ENCODE results near the gene GREM2.

The GREM2 gene

GRCh38 chr1:240499012-240499411 is 112.9 kb downstream of the GREM2 start:
- no peak for DNase-seq (ENCODE audit: low spot score)

- DNase-seq (ENCODE audit: low spot score), result no peak
Observed at GRCh38 chr1:240498335-240498734, 113.6 kb downstream of the GREM2 start.

- DNase-seq (ENCODE audit: low spot score), result no peak
Observed at GRCh38 chr1:240497908-240498307, 114.0 kb downstream of the GREM2 start.

GRCh38 chr1:240496941-240497340 is 115.0 kb downstream of the GREM2 start:
- no peak for DNase-seq (ENCODE audit: low spot score)

GRCh38 chr1:240496356-240496755 is 115.6 kb downstream of the GREM2 start:
- DNase-seq (ENCODE audit: low spot score), result no peak

- DNase-seq (ENCODE audit: low spot score), result no peak
Observed at GRCh38 chr1:240495601-240496000, 116.4 kb downstream of the GREM2 start.

- no peak for DNase-seq (ENCODE audit: low spot score)
Observed at GRCh38 chr1:240492832-240493440, 119.0 kb downstream of the GREM2 start.

GRCh38 chr1:240491796-240492195 is 120.2 kb downstream of the GREM2 start:
- no peak for DNase-seq (ENCODE audit: low spot score)

- no peak for DNase-seq (ENCODE audit: low spot score)
Observed at GRCh38 chr1:240491156-240491555, 120.8 kb downstream of the GREM2 start.

- DNase-seq (ENCODE audit: low spot score), result no peak
Observed at GRCh38 chr1:240487493-240487892, 124.5 kb downstream of the GREM2 start.

- no peak for DNase-seq (ENCODE audit: low spot score)
Observed at GRCh38 chr1:240486611-240487010, 125.3 kb downstream of the GREM2 start.

- no peak for DNase-seq (ENCODE audit: low spot score)
Observed at GRCh38 chr1:240484804-240485443, 127.0 kb downstream of the GREM2 start.

- no peak for DNase-seq (ENCODE audit: low spot score)
Observed at GRCh38 chr1:240478536-240478935, 133.4 kb downstream of the GREM2 start.

GRCh38 chr1:240475832-240476231 is 136.1 kb downstream of the GREM2 start:
- no peak for DNase-seq (ENCODE audit: low spot score)

- DNase-seq (ENCODE audit: low spot score), result no peak
Observed at GRCh38 chr1:240474133-240474614, 137.8 kb downstream of the GREM2 start.

GRCh38 chr1:240468656-240469055 is 143.3 kb downstream of the GREM2 start:
- DNase-seq (ENCODE audit: low spot score), result no peak

- DNase-seq (ENCODE audit: low spot score), result no peak
Observed at GRCh38 chr1:240467895-240468294, 144.1 kb downstream of the GREM2 start.

- no peak for DNase-seq (ENCODE audit: low spot score)
Observed at GRCh38 chr1:240466509-240466908, 145.4 kb downstream of the GREM2 start.

- no peak for DNase-seq (ENCODE audit: low spot score)
Observed at GRCh38 chr1:240465531-240465940, 146.4 kb downstream of the GREM2 start.

- no peak for DNase-seq (ENCODE audit: low spot score)
Observed at GRCh38 chr1:240464099-240464498, 147.9 kb downstream of the GREM2 start.

GRCh38 chr1:240462766-240463395 is 149.1 kb downstream of the GREM2 start:
- no peak for DNase-seq (ENCODE audit: low spot score)

- DNase-seq (ENCODE audit: low spot score), result no peak
Observed at GRCh38 chr1:240462277-240462676, 149.7 kb downstream of the GREM2 start.

- DNase-seq (ENCODE audit: low spot score), result no peak
Observed at GRCh38 chr1:240457203-240457602, 154.8 kb downstream of the GREM2 start.
